ENCODE results near the gene JAK3.

Gene JAK3

DNA sequence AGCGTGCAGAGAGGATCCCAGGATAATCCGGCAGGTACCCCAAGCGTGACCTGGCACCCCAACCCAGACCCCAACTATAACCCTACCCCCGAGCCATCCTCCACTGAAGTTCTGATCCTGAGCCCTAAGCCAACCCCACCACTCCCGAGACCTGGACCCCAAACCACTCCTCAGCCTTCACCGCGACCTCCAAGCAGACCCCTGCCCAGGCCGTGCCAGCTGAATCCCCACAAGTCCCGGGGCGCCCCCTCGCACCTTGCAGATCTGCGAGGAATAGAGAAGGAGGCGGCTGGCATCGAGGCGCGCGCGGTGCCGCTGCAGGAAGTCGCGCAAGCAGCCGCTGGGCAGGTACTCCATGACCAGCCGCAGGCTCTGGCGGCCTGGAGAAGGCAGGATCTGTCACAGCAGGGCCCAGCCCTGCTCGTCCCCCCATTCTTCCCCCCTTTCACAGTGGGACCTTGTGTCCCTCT is 16.3 kb downstream of the JAK3 start:
- in situ Hi-C loops (cut with HindIII; ENCODE audit: low sequenced_read_pairs), result no loop called here
- DNase-seq (ENCODE audit: low read depth, low spot score), result no peak
- TF ChIP-seq, protein P1, sequence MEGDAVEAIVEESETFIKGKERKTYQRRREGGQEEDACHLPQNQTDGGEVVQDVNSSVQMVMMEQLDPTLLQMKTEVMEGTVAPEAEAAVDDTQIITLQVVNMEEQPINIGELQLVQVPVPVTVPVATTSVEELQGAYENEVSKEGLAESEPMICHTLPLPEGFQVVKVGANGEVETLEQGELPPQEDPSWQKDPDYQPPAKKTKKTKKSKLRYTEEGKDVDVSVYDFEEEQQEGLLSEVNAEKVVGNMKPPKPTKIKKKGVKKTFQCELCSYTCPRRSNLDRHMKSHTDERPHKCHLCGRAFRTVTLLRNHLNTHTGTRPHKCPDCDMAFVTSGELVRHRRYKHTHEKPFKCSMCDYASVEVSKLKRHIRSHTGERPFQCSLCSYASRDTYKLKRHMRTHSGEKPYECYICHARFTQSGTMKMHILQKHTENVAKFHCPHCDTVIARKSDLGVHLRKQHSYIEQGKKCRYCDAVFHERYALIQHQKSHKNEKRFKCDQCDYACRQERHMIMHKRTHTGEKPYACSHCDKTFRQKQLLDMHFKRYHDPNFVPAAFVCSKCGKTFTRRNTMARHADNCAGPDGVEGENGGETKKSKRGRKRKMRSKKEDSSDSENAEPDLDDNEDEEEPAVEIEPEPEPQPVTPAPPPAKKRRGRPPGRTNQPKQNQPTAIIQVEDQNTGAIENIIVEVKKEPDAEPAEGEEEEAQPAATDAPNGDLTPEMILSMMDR (IDR thresholded peaks at IDR 0.05; ENCODE audit: low read depth, low read length), result no peak
- H3K4me3 ChIP-seq (ENCODE audit: low read depth, low read length), result no peak overlapping the region

DNA sequence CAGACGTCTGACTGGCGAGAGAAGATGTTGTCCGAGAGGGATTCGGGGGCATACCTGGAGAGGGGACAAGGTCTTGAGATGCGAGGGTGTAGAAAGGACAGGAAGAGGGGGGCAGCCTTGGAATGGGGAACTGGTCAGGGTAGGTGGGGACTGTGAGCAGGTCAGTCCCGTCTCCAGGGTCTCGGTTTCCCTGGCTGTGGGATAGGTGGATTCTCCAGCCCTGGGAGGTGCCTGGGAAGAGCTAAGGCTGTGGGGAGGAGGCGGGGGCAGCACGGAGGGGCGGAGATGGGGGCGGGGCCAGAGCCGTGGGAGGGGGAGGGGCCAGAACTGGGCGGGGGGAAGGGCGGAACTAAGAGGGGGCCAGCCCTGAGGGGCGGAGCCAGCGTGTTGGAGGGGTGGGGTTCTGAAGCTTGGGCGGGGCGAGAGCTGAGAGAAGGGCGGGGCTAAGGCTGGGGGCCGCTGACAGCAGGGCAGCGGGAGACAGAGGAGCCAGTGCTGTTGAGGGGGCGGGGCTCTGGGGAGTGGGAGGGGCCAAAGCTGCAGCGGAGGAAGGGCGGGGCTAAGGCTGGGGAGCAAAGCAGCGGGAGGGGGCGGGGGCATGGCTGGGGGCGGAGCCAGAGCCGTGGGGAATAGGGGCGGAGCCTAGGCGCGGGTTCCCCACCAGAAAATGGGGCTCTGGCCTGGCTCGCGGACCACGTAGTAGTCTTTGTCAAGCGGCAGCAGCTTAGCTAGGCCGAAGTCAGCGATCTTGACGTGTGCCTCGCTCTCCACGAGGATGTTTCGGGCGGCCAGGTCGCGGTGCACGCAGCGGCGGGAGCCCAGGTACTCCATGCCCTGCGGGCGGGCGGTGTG is 17.0 kb downstream of the JAK3 start:
- H3K4me3 ChIP-seq (ENCODE audit: low read depth, low read length), result peak overlapping the region; percentile 2
- peak; percentile 69 for DNase-seq (ENCODE audit: low read depth, low spot score)
- TF ChIP-seq, protein P1 (IDR thresholded peaks at IDR 0.05; ENCODE audit: low read depth, low read length), result no peak
- in situ Hi-C loops (cut with HindIII; ENCODE audit: low sequenced_read_pairs), result no loop called here

DNA sequence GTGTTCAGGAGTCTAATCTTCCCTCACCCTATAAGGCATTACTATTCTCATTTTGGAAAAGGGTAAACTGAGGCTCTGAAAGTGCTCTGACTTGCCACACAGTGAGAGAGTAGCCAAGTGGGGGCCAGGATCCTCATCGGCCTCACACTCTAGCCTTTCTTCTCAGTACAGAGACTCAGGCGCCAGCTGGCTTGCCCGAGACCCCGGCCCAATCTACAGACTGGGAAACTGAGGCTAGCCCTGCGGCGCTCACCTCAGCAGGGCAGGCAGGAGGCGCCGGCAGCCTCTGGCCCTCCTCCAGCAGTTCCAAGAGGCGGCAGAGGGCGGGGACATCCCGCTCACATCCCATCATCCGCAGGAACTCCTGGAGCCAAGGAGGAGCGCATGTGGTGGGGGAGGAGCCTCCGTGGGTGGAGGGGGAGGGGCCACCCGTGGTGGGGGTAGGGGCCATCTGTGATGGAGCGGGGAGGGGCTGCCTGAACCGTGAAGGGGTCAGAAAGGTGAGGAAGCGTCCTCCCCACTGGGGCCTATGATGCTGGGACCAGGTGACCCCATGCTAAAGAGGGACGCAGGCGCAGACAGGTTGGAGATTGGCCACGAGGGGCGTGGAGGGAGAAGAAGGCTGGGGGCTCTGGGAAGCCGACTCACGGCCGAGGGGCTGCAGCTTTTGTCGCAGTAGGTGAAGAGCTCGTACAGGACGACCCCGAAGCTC is 17.8 kb downstream of the JAK3 start:
- peak overlapping the region; percentile 2 for H3K4me3 ChIP-seq (ENCODE audit: low read depth, low read length)
- in situ Hi-C loops (cut with HindIII; ENCODE audit: low sequenced_read_pairs), result no loop called here
- peak; percentile 13 for DNase-seq (ENCODE audit: low read depth, low spot score)
- TF ChIP-seq, protein P1 (IDR thresholded peaks at IDR 0.05; ENCODE audit: low read depth, low read length), result no peak

DNA sequence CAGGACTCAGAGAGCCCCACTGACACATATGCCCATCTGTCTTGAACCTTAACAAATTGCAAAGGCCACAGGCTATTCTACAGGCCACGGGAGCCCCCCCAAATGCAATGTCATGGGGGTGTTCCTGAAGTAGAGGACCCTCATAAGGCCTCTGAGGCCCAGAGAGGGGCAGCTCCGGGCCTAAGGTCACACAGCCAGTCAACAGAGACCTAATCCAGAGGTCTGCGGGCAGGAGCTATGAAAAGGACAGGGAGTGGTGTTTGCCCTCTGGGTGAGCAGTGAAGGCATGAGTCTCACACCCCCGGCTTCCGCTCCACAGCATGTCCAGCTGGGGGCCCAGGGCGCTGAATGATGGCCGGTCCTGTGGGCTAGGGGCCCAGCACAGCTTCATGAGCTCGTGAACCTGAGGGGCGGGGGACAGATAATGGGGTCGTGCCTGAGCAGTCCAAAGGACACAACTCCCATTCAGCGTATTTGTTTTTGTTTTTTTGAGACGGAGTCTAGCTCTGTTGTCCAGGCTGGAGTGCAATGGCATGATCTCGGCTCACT is 21.2 kb downstream of the JAK3 start:
- TF ChIP-seq, protein P1 (IDR thresholded peaks at IDR 0.05; ENCODE audit: low read depth, low read length), result no peak
- no peak overlapping the region for H3K4me3 ChIP-seq (ENCODE audit: low read depth, low read length)
- in situ Hi-C loops (cut with HindIII; ENCODE audit: low sequenced_read_pairs), result no loop called here
- no peak for DNase-seq (ENCODE audit: low read depth, low spot score)

DNA sequence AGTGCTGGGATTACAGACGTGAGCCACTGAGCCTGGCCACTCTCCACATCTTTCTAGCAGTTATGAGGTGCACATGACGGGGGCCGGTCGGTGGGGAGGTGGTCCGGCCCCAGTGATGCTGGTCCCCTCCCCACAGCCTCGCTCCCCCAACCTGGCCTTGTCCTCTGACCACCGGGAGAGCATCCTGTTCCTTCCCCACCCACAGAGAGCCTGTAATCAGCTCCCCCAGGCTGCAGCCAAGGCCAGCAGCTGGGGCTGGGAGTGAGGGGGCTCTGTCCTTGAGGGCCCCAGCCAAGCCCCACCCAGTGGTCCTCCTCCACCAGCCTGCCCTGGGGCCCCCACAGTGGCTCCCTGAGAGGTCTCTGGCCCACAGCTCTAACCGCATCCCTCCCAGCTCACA is 23.4 kb downstream of the JAK3 start:
- in situ Hi-C loops (cut with HindIII; ENCODE audit: low sequenced_read_pairs), result no loop called here
- TF ChIP-seq, protein P1 (IDR thresholded peaks at IDR 0.05; ENCODE audit: low read depth, low read length), result no peak
- no peak for DNase-seq (ENCODE audit: low read depth, low spot score)
- H3K4me3 ChIP-seq (ENCODE audit: low read depth, low read length), result no peak overlapping the region

DNA sequence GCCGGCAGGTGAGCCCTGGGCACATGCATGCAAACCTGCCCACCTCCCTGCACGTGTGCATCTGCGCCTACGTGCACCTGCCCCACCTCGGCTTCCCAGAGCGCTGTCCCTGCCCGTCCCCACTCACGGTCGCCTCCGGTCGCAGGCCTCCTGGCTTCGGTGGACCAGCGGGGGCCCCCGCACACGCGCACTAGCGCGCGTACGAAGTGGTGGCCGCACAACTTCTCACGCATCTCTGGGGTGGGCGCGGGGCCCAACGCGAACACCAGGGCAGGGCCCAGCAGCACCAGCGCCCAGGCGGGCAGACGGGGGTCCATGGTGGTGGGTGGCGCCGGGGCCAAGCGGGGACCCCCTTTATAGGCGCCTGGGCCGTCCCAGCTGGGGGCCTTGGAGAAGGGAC is 26.6 kb downstream of the JAK3 start, which contains the start of gene INSL3:
Gene INSL3 (minus strand): TSS at position 330 of the 400 bp plus-strand sequence. CDS start 13 bp downstream, at position 317.
- TF ChIP-seq, protein P1 (IDR thresholded peaks at IDR 0.05; ENCODE audit: low read depth, low read length), result no peak
- DNase-seq (ENCODE audit: low read depth, low spot score), result no peak
- H3K4me3 ChIP-seq (ENCODE audit: low read depth, low read length), result no peak within 1 kb of the TSS
- in situ Hi-C loops (cut with HindIII; ENCODE audit: low sequenced_read_pairs), result no loop called here
